DOHH2 (cell line): ENCODE measurements around the gene PDGFC.

Experiments used
- H3F3A ChIP-seq: fragments of 200-600 bp; sonication (generic), shearing (Covaris generic); 2 replicates; pipeline ENCODE4 v1.6.0; 2016; ENCODE audit warnings: antibody characterized with exemption, mild to moderate bottlenecking; ENCODE audit not compliant: control insufficient read depth, insufficient read depth
- H3K27ac ChIP-seq: fragments of 200-600 bp; sonication (generic); 2 replicates; pipeline ENCODE4 v1.5.1; 2014; ENCODE audit warnings: low read depth, mild to moderate bottlenecking, low read length, moderate library complexity
- H3K27me3 ChIP-seq: fragments of 200-600 bp; sonication (generic); 2 replicates; pipeline ENCODE4 v1.6.1; 2014; ENCODE audit warnings: mild to moderate bottlenecking, low read length, mixed read lengths; ENCODE audit not compliant: control insufficient read depth
- H3K36me3 ChIP-seq: fragments of 200-600 bp; sonication (generic); 2 replicates; pipeline ENCODE4 v1.6.1; 2014; ENCODE audit warnings: mild to moderate bottlenecking, low read length, moderate library complexity, mixed read lengths; ENCODE audit not compliant: control insufficient read depth
- H3K4me1 ChIP-seq: fragments of 200-600 bp; sonication (generic); 2 replicates; pipeline ENCODE4 v1.6.1; 2014; ENCODE audit warnings: mild to moderate bottlenecking, low read length, mixed read lengths; ENCODE audit not compliant: control insufficient read depth
- H3K4me2 ChIP-seq: fragments of 200-600 bp; sonication (generic); 2 replicates; pipeline ENCODE4 v1.6.0; 2014; ENCODE audit warnings: mild to moderate bottlenecking, low read length, moderate library complexity
- H3K4me3 ChIP-seq: fragments of 200-600 bp; sonication (generic); 2 replicates; pipeline ENCODE4 v1.5.1; 2014; ENCODE audit warnings: mild to moderate bottlenecking, low read length, mixed read lengths
- H3K79me2 ChIP-seq: fragments of 200-600 bp; sonication (generic); 2 replicates; pipeline ENCODE4 v1.6.1; 2014; ENCODE audit warnings: mild to moderate bottlenecking, low read length, mixed read lengths; ENCODE audit not compliant: control insufficient read depth
- H3K9me2 ChIP-seq: fragments of 200-600 bp; sonication (generic); replicated peaks from 2 replicates; pipeline ENCODE4 v1.6.1; 2014; ENCODE audit warnings: mild to moderate bottlenecking, low read length, mixed read lengths; ENCODE audit not compliant: control insufficient read depth
- H3K9me3 ChIP-seq: fragments of 200-600 bp; sonication (generic); 2 replicates; pipeline ENCODE4 v1.6.1; 2014; ENCODE audit warnings: antibody characterized with exemption, low read length, mixed read lengths; ENCODE audit not compliant: control insufficient read depth, insufficient read depth
- H4K20me1 ChIP-seq: fragments of 200-600 bp; sonication (generic); 2 replicates; pipeline ENCODE4 v1.6.0; 2014; ENCODE audit warnings: low read depth, mild to moderate bottlenecking, antibody characterized with exemption, low read length, moderate library complexity; ENCODE audit not compliant: control insufficient read depth, insufficient read depth
- EZH2phosphoT487 ChIP-seq: fragments of 200-600 bp; sonication (generic); IDR thresholded peaks from 2 replicates; pipeline ENCODE4 v1.6.1; 2017; ENCODE audit warnings: borderline replicate concordance, mild to moderate bottlenecking, antibody characterized with exemption, low read length, moderate library complexity, mixed read lengths
- TF ChIP-seq, protein P1 (sequence below): fragments of 200-600 bp; sonication (generic); IDR thresholded peaks from one replicate; pipeline ENCODE4 v1.5.1; 2014; ENCODE audit warnings: antibody characterized with exemption, mild to moderate bottlenecking, low read depth, low read length; ENCODE audit not compliant: poor library complexity, severe bottlenecking

PDGFC gene

DNA sequence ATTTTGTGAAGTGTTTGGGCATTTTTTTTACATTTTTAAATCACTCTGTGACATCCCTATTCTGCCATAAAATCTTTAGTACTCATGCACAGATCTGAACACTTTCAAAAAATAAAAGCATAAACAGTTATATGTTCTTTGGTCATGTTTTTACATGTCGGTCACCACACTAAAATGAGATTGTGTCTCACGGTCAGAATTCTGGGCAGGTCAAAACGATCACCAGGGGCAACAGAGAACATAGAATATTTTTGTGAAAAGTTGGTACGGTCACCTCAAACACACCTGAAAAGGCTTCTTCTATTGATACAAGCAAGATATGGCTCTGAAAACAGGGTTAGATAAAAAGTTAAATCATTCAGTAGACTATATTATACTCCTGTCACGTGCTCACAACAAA is 189.1 kb downstream of the PDGFC start:
- H3F3A ChIP-seq, result no peaks in the 10 kb centered on the region
- H3K4me2 ChIP-seq, result no peak overlapping the region
- H3K4me3 ChIP-seq, result no peak overlapping the region
- no peaks in the 10 kb centered on the region for H4K20me1 ChIP-seq
- H3K27me3 ChIP-seq, result no peaks in the 10 kb centered on the region
- no peaks in the 10 kb centered on the region for H3K9me3 ChIP-seq
- TF ChIP-seq, protein P1, sequence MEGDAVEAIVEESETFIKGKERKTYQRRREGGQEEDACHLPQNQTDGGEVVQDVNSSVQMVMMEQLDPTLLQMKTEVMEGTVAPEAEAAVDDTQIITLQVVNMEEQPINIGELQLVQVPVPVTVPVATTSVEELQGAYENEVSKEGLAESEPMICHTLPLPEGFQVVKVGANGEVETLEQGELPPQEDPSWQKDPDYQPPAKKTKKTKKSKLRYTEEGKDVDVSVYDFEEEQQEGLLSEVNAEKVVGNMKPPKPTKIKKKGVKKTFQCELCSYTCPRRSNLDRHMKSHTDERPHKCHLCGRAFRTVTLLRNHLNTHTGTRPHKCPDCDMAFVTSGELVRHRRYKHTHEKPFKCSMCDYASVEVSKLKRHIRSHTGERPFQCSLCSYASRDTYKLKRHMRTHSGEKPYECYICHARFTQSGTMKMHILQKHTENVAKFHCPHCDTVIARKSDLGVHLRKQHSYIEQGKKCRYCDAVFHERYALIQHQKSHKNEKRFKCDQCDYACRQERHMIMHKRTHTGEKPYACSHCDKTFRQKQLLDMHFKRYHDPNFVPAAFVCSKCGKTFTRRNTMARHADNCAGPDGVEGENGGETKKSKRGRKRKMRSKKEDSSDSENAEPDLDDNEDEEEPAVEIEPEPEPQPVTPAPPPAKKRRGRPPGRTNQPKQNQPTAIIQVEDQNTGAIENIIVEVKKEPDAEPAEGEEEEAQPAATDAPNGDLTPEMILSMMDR, result no peak
- TF ChIP-seq EZH2phosphoT487, result no peak
- no peak overlapping the region for H3K27ac ChIP-seq
- no peaks in the 10 kb centered on the region for H3K4me1 ChIP-seq
- H3K9me2 ChIP-seq, result no peaks in the 10 kb centered on the region
- H3K79me2 ChIP-seq, result no peaks in the 10 kb centered on the region
- H3K36me3 ChIP-seq, result no peaks in the 10 kb centered on the region

DNA sequence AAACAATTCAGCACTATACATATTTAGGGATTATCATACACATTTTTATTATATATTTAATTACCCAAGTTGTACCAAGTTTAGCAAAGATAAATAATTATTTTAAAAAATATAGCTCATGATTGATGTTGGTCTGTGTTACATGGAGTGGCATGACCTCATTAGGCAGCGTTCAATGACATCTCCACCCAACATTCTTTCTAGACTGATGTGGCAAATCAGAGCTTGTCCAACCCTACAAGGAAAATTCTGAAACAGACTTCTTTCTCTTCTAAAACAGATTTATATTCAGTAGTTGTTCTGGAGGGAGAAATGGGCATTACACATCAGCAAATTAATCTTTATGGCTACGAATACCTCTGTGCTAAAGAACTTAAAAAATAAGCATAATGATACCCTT is 189.7 kb downstream of the PDGFC start:
- no peaks in the 10 kb centered on the region for H3K79me2 ChIP-seq
- no peak overlapping the region for H3K4me2 ChIP-seq
- H3K4me1 ChIP-seq, result no peaks in the 10 kb centered on the region

DNA sequence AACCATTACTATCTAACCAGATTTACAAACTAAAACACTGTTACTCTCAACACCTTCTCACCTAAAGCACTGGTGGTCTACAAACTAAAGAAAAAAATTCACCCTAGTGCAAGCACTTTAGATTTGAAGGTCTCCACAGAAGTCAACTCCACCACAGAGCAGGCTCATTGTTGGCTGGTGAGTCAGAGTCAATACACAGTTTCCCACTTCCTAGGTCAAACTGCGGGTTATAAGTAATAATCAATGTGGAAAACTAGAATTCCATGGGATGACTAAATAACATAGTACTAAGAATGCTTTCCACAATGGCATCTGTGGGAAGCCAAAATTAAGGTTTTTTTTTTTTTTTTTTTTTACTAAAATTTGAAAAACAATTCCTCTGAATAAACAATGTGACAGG is 191.8 kb downstream of the PDGFC start:
- Histone ChIP-seq H3K79me2 (no peaks in the 10 kb centered on the region), H3K4me2 (no peak overlapping the region), H3K9me3 (no peaks in the 10 kb centered on the region), H4K20me1 (no peaks in the 10 kb centered on the region), H3K36me3 (no peaks in the 10 kb centered on the region), H3K4me3 (no peak overlapping the region), H3K4me1 (no peaks in the 10 kb centered on the region), H3K27me3 (no peaks in the 10 kb centered on the region), H3K27ac (no peak overlapping the region), H3K9me2 (no peaks in the 10 kb centered on the region), H3F3A (no peaks in the 10 kb centered on the region)
- TF ChIP-seq EZH2phosphoT487, result no peak
- TF ChIP-seq, protein P1, result no peak

More for the DNA sequence above, 189.7 kb downstream of the PDGFC start:
- Histone ChIP-seq H3K27me3 (no peaks in the 10 kb centered on the region), H3K4me3 (no peak overlapping the region), H3K9me2 (no peaks in the 10 kb centered on the region), H4K20me1 (no peaks in the 10 kb centered on the region), H3K9me3 (no peaks in the 10 kb centered on the region), H3K27ac (no peak overlapping the region), H3F3A (no peaks in the 10 kb centered on the region), H3K36me3 (no peaks in the 10 kb centered on the region)
- TF ChIP-seq EZH2phosphoT487, result no peak

DNA sequence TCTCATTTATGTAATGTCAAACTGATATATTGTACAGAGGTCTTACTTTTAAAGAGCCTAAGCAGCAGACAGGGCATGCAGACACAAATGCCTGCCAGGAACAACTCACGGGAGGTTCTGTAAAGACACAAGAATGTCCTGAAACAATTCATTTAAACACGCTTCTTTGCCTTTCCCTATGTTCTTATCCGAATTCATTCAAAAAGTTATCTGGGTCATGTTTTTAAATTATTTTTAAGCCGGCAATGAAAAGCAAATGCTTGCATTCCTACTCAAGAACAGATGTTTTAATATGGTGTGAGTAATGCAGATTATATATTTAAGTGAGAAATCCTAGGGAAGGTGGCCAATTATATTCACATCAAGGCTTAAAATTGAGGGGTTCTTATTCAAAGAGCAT is 192.6 kb downstream of the PDGFC start:
- H3K9me2 ChIP-seq, result no peaks in the 10 kb centered on the region
- no peaks in the 10 kb centered on the region for H3K36me3 ChIP-seq
- no peaks in the 10 kb centered on the region for H3K9me3 ChIP-seq
- TF ChIP-seq, protein P1, result no peak
- no peak for TF ChIP-seq EZH2phosphoT487
- no peak overlapping the region for H3K4me2 ChIP-seq
- H3K27ac ChIP-seq, result no peak overlapping the region
- H4K20me1 ChIP-seq, result no peaks in the 10 kb centered on the region
- no peaks in the 10 kb centered on the region for H3K27me3 ChIP-seq
- no peak overlapping the region for H3K4me3 ChIP-seq
- H3K4me1 ChIP-seq, result no peaks in the 10 kb centered on the region
- no peaks in the 10 kb centered on the region for H3F3A ChIP-seq
- no peaks in the 10 kb centered on the region for H3K79me2 ChIP-seq
